Measurements from ENCODE around the gene OR6X1. TPM values are rescaled to one million over a fixed set of nuclear protein-coding genes. Genes with fewer than 3 reads are reported as not detected.

The OR6X1 gene
- total and polyA plus RNA-seq, 2 of the 8 experiments (the other 6 are each of a cell fraction or from before 2014, with no cell fraction given), result not detected

DNA sequence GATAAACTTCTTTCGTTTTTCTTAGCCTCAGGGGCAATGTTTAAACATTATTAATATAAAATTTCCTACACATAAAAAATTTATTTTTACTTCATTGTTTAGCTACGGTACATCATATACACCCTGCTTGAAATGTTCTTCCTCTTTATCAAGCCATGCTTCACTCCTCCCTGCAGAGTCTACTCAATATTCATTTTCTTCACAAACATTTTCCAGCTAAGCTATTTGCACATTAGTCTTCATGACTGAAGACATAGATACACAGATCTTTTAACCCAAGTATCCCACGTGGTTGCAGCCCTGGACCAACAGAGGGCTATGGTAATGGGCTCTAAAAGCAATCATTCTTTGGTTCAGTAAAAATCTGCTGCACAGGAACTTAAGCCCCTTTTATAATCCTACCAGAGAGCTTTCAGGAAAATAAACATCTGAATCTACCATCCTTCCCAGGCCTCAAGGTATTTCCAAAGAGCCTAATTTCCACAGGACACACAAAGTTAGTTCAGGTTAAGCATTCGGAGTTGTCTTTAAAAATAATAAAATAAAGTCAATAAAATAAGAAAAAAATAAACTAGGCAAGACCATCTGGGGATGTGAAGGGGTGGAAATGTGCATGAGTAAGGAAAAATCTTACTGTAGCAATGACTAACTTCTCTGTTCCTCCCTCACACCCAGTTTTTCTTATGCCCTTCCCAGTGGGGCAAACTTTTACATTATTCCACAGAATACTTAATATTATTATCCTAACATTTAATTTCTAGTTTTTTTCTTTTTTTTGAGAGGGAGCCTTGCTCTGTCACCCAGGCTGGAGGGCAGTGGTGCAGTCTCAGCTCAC is 21.6 kb upstream of the OR6X1 start (continued):
- TF ChIP-seq, protein P1, sequence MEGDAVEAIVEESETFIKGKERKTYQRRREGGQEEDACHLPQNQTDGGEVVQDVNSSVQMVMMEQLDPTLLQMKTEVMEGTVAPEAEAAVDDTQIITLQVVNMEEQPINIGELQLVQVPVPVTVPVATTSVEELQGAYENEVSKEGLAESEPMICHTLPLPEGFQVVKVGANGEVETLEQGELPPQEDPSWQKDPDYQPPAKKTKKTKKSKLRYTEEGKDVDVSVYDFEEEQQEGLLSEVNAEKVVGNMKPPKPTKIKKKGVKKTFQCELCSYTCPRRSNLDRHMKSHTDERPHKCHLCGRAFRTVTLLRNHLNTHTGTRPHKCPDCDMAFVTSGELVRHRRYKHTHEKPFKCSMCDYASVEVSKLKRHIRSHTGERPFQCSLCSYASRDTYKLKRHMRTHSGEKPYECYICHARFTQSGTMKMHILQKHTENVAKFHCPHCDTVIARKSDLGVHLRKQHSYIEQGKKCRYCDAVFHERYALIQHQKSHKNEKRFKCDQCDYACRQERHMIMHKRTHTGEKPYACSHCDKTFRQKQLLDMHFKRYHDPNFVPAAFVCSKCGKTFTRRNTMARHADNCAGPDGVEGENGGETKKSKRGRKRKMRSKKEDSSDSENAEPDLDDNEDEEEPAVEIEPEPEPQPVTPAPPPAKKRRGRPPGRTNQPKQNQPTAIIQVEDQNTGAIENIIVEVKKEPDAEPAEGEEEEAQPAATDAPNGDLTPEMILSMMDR (IDR thresholded peaks at IDR 0.05; ENCODE audit: control extremely low read depth in 1 of 3, insufficient read depth in 1 of 3, low read depth in 1 of 3, low read length in 3 of 3), result no peak
